PC-3 (cell line): ENCODE results near the gene KCTD17. TPM values are rescaled to one million over a fixed set of nuclear protein-coding genes. Genes with fewer than 3 reads are reported as not detected.

Experiments used
- ATAC-seq: fragments of 200-7000 bp; cut with Tn5 transposase; 2 replicates; pipeline ENCODE4 v1.9.1; 2020; ENCODE audit warnings: mild to moderate bottlenecking, moderate library complexity
- BruUV-seq: library from RNA; stranded (reverse); fragments of 400-500 nt; replicated peaks from 2 replicates; lab custom pipeline; 2021; lab: Mats Ljungman, UMichigan
- CTCF ChIA-PET: fragments of 300-600 bp; sonication (Branson Sonifier 250); formaldehyde crosslinking; loops from one replicate; lab custom pipeline; 2022; ENCODE audit warnings: antibody characterized with exemption; lab: Charles Lee
- POLR2A ChIA-PET: fragments of 300-600 bp; sonication (Branson Sonifier 250); formaldehyde crosslinking; loops from one replicate; lab custom pipeline; 2022; ENCODE audit warnings: antibody characterized with exemption; ENCODE audit not compliant: unreplicated experiment; lab: Charles Lee
- DNase-seq: peaks from one replicate; pipeline ENCODE4 v3.0.0-alpha.2; 2015
- H2AFZ ChIP-seq: fragments of 300-600 bp; sonication (generic); 2 replicates; pipeline ENCODE4 v1.6.0; 2016; ENCODE audit warnings: antibody characterized with exemption, low read length
- H3F3A ChIP-seq: fragments of 300-600 bp; sonication (generic); one replicate; pipeline ENCODE4 v1.6.0; 2017; ENCODE audit warnings: antibody characterized with exemption, low read length, control low read depth, mild to moderate bottlenecking; ENCODE audit not compliant: unreplicated experiment
- H3K27ac ChIP-seq: fragments of 300-600 bp; sonication (generic); 2 replicates; pipeline ENCODE4 v1.5.1; 2016; ENCODE audit warnings: mild to moderate bottlenecking, low read length
- H3K27me3 ChIP-seq: fragments of 300-600 bp; sonication (generic); 2 replicates; pipeline ENCODE4 v1.6.1; 2016; ENCODE audit warnings: low read length, mixed read lengths
- H3K36me3 ChIP-seq: fragments of 300-600 bp; sonication (generic); 2 replicates; pipeline ENCODE4 v1.6.1; 2016; ENCODE audit warnings: low read depth, mixed run types, low read length, mixed read lengths
- H3K4me1 ChIP-seq: fragments of 300-600 bp; sonication (generic); 2 replicates; pipeline ENCODE4 v1.5.1; 2016; ENCODE audit warnings: low read length; ENCODE audit not compliant: insufficient read depth
- H3K4me2 ChIP-seq: fragments of 300-600 bp; sonication (generic); 2 replicates; pipeline ENCODE4 v1.6.0; 2016; ENCODE audit warnings: low read length
- H3K4me3 ChIP-seq: fragments of 300-600 bp; sonication (generic); 2 replicates; pipeline ENCODE4 v1.5.1; 2016; ENCODE audit warnings: mild to moderate bottlenecking, low read length, mixed read lengths
- H3K79me2 ChIP-seq: fragments of 300-600 bp; sonication (generic); 2 replicates; pipeline ENCODE4 v1.6.1; 2017; ENCODE audit warnings: low read length, mixed read lengths
- H3K9ac ChIP-seq: fragments of 300-600 bp; sonication (generic); 2 replicates; pipeline ENCODE4 v1.6.0; 2016; ENCODE audit warnings: mild to moderate bottlenecking, low read length
- H3K9me2 ChIP-seq: fragments of 300-600 bp; sonication (generic); replicated peaks from 2 replicates; pipeline ENCODE4 v1.6.1; 2016; ENCODE audit warnings: mixed run types, low read length, mixed read lengths
- H3K9me3 ChIP-seq: fragments of 300-600 bp; sonication (generic); 2 replicates; pipeline ENCODE4 v1.6.1; 2016; ENCODE audit warnings: low read length, mixed read lengths
- H4K20me1 ChIP-seq: fragments of 300-600 bp; sonication (generic); 2 replicates; pipeline ENCODE4 v1.6.1; 2016; ENCODE audit warnings: low read length, mixed read lengths
- EZH2 ChIP-seq: fragments of 300-600 bp; sonication (generic); IDR thresholded peaks from one replicate; pipeline ENCODE4 v1.6.1; 2017; ENCODE audit warnings: antibody characterized with exemption, mild to moderate bottlenecking, low read length; ENCODE audit not compliant: unreplicated experiment
- EZH2phosphoT487 ChIP-seq: fragments of 300-600 bp; sonication (generic); IDR thresholded peaks from 2 replicates; pipeline ENCODE4 v1.6.1; 2018; ENCODE audit warnings: mild to moderate bottlenecking, antibody characterized with exemption, low read length, borderline replicate concordance
- intact Hi-C: fragments of 100-400 bp; cut with micrococcal nuclease; formaldehyde crosslinking; loops from 2 replicates; pipeline ENCODE4 v1.9.0; 2023
- total RNA-seq: library from RNA; depleted of rRNA; stranded (reverse); fragments of >200 nt; gene quantifications from 2 replicates; pipeline ENCODE4 v1.2.3, GENCODE V29; 2014
- TF ChIP-seq, protein P1 (sequence below): fragments of 300-600 bp; sonication (generic); conservative IDR thresholded peaks from 2 replicates; pipeline ENCODE4 v1.5.1; 2017; ENCODE audit warnings: antibody characterized with exemption, low read depth, mild to moderate bottlenecking, low read length

KCTD17 gene
- total RNA-seq, 1 experiment from 2014 or later: 25.9 TPM

GRCh38 chr22:37061611-37062375 is 10.3 kb downstream of the KCTD17 start:
- DNase-seq (no peak), ATAC-seq (no peak)
- Histone ChIP-seq H3K27ac (no peak overlapping the region), H3K4me3 (no peak overlapping the region), H3K4me2 (no peak overlapping the region), H3K9me3 (no peaks in the 10 kb centered on the region), H3K27me3 (no peaks in the 10 kb centered on the region), H3K9me2 (no peaks in the 10 kb centered on the region), H3K9ac (no peak overlapping the region), H3K36me3 (no peaks in the 10 kb centered on the region), H2AFZ (no peak overlapping the region), H3K4me1 (no peaks in the 10 kb centered on the region), H3F3A (no peaks in the 10 kb centered on the region), H3K79me2 (no peaks in the 10 kb centered on the region), H4K20me1 (no peaks in the 10 kb centered on the region)
- ChIA-PET POLR2A (no interaction called here), CTCF (no interaction called here)
- no TSS peak for BruUV-seq
- intact Hi-C loops: no loop called here
- TF ChIP-seq, protein P1, sequence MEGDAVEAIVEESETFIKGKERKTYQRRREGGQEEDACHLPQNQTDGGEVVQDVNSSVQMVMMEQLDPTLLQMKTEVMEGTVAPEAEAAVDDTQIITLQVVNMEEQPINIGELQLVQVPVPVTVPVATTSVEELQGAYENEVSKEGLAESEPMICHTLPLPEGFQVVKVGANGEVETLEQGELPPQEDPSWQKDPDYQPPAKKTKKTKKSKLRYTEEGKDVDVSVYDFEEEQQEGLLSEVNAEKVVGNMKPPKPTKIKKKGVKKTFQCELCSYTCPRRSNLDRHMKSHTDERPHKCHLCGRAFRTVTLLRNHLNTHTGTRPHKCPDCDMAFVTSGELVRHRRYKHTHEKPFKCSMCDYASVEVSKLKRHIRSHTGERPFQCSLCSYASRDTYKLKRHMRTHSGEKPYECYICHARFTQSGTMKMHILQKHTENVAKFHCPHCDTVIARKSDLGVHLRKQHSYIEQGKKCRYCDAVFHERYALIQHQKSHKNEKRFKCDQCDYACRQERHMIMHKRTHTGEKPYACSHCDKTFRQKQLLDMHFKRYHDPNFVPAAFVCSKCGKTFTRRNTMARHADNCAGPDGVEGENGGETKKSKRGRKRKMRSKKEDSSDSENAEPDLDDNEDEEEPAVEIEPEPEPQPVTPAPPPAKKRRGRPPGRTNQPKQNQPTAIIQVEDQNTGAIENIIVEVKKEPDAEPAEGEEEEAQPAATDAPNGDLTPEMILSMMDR: no peak
- TF ChIP-seq EZH2phosphoT487: no peak
- no peak for TF ChIP-seq EZH2

DNA sequence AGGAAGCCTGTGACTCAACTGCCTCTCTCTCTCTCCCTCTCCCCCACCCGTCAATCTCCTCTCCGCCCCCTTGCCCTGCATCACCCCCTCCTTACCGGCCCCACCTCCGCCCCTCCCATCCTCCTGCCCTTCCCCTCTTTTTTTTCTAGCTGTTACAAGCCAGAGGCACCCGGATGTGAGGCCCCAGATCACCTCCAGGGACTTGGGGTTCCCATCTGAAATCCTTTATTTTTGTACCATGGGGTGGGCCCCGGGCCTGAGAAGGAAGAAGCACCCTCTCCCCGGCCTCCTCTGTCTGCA is 10.8 kb downstream of the KCTD17 start:
- DNase-seq: no peak
- Histone ChIP-seq H3K9me2 (no peaks in the 10 kb centered on the region), H3K4me2 (no peak overlapping the region), H3F3A (no peaks in the 10 kb centered on the region), H3K9me3 (no peaks in the 10 kb centered on the region), H2AFZ (no peak overlapping the region), H3K9ac (no peak overlapping the region), H4K20me1 (no peaks in the 10 kb centered on the region), H3K4me1 (no peaks in the 10 kb centered on the region), H3K27ac (no peak overlapping the region), H3K4me3 (no peak overlapping the region), H3K36me3 (no peaks in the 10 kb centered on the region), H3K27me3 (no peaks in the 10 kb centered on the region), H3K79me2 (no peaks in the 10 kb centered on the region)
- TF ChIP-seq, protein P1: no peak
- TF ChIP-seq EZH2: no peak
- TF ChIP-seq EZH2phosphoT487: no peak
- ChIA-PET POLR2A (no interaction called here), CTCF (no interaction called here)
- intact Hi-C loops: no loop called here
- no TSS peak for BruUV-seq
- ATAC-seq: no peak

DNA sequence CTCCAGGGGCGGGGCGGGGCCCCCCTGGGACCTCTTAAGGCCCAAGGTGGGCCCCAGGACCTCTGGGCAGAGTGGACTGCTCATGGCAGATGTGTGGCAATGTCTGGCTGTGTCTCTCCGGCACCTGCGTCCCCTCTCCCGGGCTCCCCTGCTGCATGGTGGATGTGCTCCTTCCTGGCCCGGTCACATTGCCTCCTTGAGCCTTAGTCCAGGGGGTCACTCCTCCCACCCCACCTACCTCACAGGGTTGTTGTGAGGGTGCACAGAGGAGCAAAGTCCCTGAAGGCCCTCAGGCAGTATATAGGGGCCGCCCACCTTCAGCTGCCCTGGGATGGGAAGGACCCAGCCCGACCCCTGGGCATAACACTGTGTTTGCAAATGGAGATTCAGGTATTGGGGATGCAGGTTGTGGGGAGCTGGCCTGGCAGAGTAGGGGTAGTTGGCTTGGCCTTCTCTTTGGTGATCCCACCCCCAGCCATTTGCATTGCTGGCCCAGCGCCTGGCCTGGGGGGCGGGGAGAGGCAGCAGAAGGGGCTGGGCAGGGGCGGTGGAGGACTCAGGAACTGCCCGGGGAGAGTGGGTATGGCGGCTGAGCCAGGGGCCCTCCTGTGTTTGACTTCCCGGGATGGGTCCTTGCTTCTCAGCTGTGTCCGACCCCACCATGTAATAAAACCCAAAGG is 11.3 kb downstream of the KCTD17 start:
- H2AFZ ChIP-seq: no peak overlapping the region
- TF ChIP-seq, protein P1: no peak
- no peak for TF ChIP-seq EZH2phosphoT487
- no peak for TF ChIP-seq EZH2
- H3K9ac ChIP-seq: no peak overlapping the region
- H3F3A ChIP-seq: no peaks in the 10 kb centered on the region
- ChIA-PET CTCF (no interaction called here), POLR2A (no interaction called here)
- intact Hi-C loops: no loop called here
- no TSS peak for BruUV-seq
- no peaks in the 10 kb centered on the region for H3K4me1 ChIP-seq
- H3K9me2 ChIP-seq: no peaks in the 10 kb centered on the region
- DNase-seq: no peak
- no peak overlapping the region for H3K4me3 ChIP-seq
- no peak overlapping the region for H3K27ac ChIP-seq
- ATAC-seq: no peak
- no peaks in the 10 kb centered on the region for H4K20me1 ChIP-seq
- H3K79me2 ChIP-seq: no peaks in the 10 kb centered on the region
- no peaks in the 10 kb centered on the region for H3K9me3 ChIP-seq
- no peaks in the 10 kb centered on the region for H3K36me3 ChIP-seq
- H3K27me3 ChIP-seq: no peaks in the 10 kb centered on the region
- H3K4me2 ChIP-seq: no peak overlapping the region
